Heart right ventricle (tissue), 16 donors: ENCODE measurements around the gene TYSND1. TPM values are rescaled to one million over a fixed set of nuclear protein-coding genes. Genes with fewer than 3 reads are reported as not detected.
"Not testable (repeated sequence)": the region's sequence is repeated elsewhere in the genome, so short reads cannot be mapped to it uniquely, and the experiment has no call there.

ENCODE experiments used
- ATAC-seq, 8 donors: fragments of 200-7000 bp; cut with Tn5 transposase; one replicate each; pipeline ENCODE4 v1.9.1; 2020; ENCODE audit warnings: mild to moderate bottlenecking in 8 of 8, moderate library complexity in 8 of 8, moderate number of reproducible peaks in 1 of 8
- DNase-seq, 2 donors: peaks; one replicate each; pipeline ENCODE4 v3.0.0-alpha.2; 2020
- H3K27ac ChIP-seq, 10 donors: fragments of 200-600 bp; sonication (generic) in 2 of 10; one replicate each; pipeline versions ENCODE4 v1.5.0 to v1.8.0; 2020 to 2022; ENCODE audit warnings: mild to moderate bottlenecking in 3 of 10
- H3K27me3 ChIP-seq, 7 donors: fragments of 200-600 bp; one replicate each; pipeline ENCODE4 v1.8.0; 2021 to 2022; ENCODE audit warnings: mild to moderate bottlenecking in 2 of 7
- H3K36me3 ChIP-seq, 9 donors: fragments of 200-600 bp; sonication (generic) in 1 of 9; one replicate each; pipeline versions ENCODE4 v1.5.0 to v1.8.0; 2020 to 2022; ENCODE audit warnings: mild to moderate bottlenecking in 2 of 9
- H3K4me1 ChIP-seq, 9 donors: fragments of 200-600 bp; sonication (generic) in 1 of 9; one replicate each; pipeline versions ENCODE4 v1.5.0 to v1.8.0; 2020 to 2022; ENCODE audit warnings: mild to moderate bottlenecking in 4 of 9
- H3K4me3 ChIP-seq, 10 donors: fragments of 200-600 bp; sonication (generic) in 2 of 10; one replicate each; pipeline versions ENCODE4 v1.5.0 to v1.8.0; 2020 to 2022; ENCODE audit warnings: mild to moderate bottlenecking in 7 of 10, moderate library complexity in 2 of 10
- H3K9me3 ChIP-seq, 11 donors: fragments of 200-600 bp in 10 of 11; sonication (generic) in 2 of 11; one replicate each; pipeline versions ENCODE4 v1.5.0 to v1.8.0; 2013 to 2022; ENCODE audit warnings: mild to moderate bottlenecking in 2 of 11, control low read depth in 1 of 11, moderate library complexity in 1 of 11
- WGBS, 2 donors: extraction: QIAGEN DNeasy Blood & Tissue Kit; methylation state at CpG; one replicate each; pipeline ENCODE4 v1.1.7; 2013; ENCODE audit warnings: inconsistent platforms in 1 of 2; 5-methylcytosine and 5-hydroxymethylcytosine counted together
- intact Hi-C, 10 donors: fragments of 100-400 bp; cut with DNase I; formaldehyde crosslinking; loops; one replicate each; pipeline versions ENCODE4 v1.11.1 to v1.14.2; 2022
- polyA plus RNA-seq, 2 donors: library from polyadenylated mRNA; stranded (reverse); fragments of 200-250 nt; gene quantifications; one replicate each; pipeline ENCODE4 v1.2.3, GENCODE V29; 2013
- total RNA-seq, 10 donors: library from RNA; stranded (reverse); fragmentation: NEBNext Ultra II Directional in 3 of 10; extraction: Animal tissue kit (Norgen Biotek cat#: 25700) in 3 of 10; gene quantifications; one replicate each; pipeline versions ENCODE4 v1.2.1 to v1.2.4, GENCODE V29; 2021 to 2023
- TF ChIP-seq, protein P1 (sequence below), 9 donors: fragments of 200-600 bp; sonication (generic) in 2 of 9; IDR thresholded peaks; one replicate each; pipeline versions ENCODE4 v1.5.0 to v1.8.0; 2021 to 2022; ENCODE audit warnings: antibody characterized with exemption in 9 of 9, mild to moderate bottlenecking in 5 of 9, moderate library complexity in 1 of 9
- donor health status: Arrhythmogenic right ventricular cardiomyopathy.
- donor health status: ischemic (EF 13 %, LVEDD 7.1; RV severe dilation, severe dysfunction).
- donor health status: healthy with polysubstance abuse.
- donor health status: DM: no; HTN: yes; CAD: no.
- donor health status: DM: no; HTN: no; CAD: no.
- donor health status: ischemic (EF 25% LVEDD 6.9; RV normal size, moderate dysfunction).
- donor health status: ischemic (EF 25% LVEDD 5.7; RV mildly dilated, moderate dysfunction).
- donor health status: healthy.
- donor health status: DM: yes; HTN: yes; CAD: no.
- donor health status: Ischemic cardiomyopathy.
- donor health status: ischemic (EF 35%, LVEDD 5.7; RV mildly dilated, moderate dysfunction).
- donor health status: nonischemic (EF 11% LVEDD 7.7; RV severe dilation, severe dysfunction).
- donor health status: DM: yes; HTN: yes; CAD: no.
- donor health status: PGD.
- donor health status: ischemic (EF 29% LVEDD 5.4; RV normal size, mild dysfunction).
- donor health status: nonischemic (EF 23%, LVEDD 6.1; RV moderate dilation, normal function).

The TYSND1 gene
- total and polyA plus RNA-seq, 12 donors: 2.6 to 6.5 (median 4.6) TPM

DNA sequence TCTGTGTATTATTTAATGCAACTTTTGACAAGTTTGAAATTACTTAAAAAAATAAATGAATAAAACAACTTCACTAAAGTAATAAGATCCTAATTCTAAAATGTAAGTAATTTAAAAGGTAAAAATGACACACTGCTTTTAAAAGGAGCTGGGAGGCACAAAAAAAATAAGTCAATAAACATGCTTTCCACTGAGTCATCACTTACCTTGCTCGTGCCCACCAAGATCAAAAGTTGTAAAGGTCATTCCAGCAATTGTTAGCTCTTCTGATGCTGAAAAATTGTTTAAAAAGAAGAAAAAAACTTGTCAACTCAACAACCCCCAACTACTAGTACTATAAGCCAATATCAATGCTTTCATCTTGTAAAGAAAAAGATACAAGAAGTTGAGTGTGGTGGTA, 14.3 kb upstream of the TYSND1 start:
- Histone ChIP-seq H3K27ac (no peak overlapping the region), H3K9me3 (no peaks in the 10 kb centered on the region), H3K4me1 (peaks cover 0 to 65% (median 43%) of the 10 kb centered on the region in 9 donors), H3K4me3 (no peak overlapping the region), H3K27me3 (no peaks in the 10 kb centered on the region), H3K36me3 (peaks cover 0 to 86% (median 25%) of the 10 kb centered on the region in 9 donors)
- 69 to 71% methylated on average over 1 of the region's 1 CpG for WGBS, 2 donors
- DNase-seq: no peak
- no peak for ATAC-seq
- intact Hi-C loops: no loop called here
- TF ChIP-seq, protein P1, sequence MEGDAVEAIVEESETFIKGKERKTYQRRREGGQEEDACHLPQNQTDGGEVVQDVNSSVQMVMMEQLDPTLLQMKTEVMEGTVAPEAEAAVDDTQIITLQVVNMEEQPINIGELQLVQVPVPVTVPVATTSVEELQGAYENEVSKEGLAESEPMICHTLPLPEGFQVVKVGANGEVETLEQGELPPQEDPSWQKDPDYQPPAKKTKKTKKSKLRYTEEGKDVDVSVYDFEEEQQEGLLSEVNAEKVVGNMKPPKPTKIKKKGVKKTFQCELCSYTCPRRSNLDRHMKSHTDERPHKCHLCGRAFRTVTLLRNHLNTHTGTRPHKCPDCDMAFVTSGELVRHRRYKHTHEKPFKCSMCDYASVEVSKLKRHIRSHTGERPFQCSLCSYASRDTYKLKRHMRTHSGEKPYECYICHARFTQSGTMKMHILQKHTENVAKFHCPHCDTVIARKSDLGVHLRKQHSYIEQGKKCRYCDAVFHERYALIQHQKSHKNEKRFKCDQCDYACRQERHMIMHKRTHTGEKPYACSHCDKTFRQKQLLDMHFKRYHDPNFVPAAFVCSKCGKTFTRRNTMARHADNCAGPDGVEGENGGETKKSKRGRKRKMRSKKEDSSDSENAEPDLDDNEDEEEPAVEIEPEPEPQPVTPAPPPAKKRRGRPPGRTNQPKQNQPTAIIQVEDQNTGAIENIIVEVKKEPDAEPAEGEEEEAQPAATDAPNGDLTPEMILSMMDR (IDR thresholded peaks at IDR 0.05): no peak

DNA sequence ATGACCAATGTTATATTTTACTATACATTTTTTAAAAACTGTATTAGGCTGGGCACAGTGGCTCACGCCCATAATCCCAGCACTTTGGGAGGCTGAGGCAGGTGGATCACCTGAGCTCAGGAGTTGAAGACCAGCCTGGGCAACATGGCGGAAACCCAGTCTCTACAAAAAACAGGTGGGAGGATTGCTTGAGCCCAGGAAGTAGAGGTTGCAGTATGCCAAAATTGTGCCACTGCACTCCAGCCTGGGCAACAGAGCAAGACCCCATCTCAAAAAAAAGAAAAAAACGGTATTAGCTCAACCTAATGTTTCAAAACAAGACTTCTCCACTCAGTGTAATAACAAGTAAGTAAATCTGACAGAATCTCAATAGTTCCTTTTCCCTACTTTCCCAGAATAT, 12.9 kb upstream of the TYSND1 start:
- intact Hi-C loops, H3K4me3 ChIP-seq, DNase-seq, H3K9me3 ChIP-seq, ATAC-seq, H3K27me3 ChIP-seq, H3K27ac ChIP-seq: not testable (repeated sequence)
- WGBS, 2 donors: 32 to 96% methylated on average over 3 of the region's 3 CpGs
- peaks cover 0 to 89% (median 25%) of the 10 kb centered on the region in 9 donors for H3K36me3 ChIP-seq
- H3K4me1 ChIP-seq: peaks cover 0 to 53% (median 34%) of the 10 kb centered on the region in 9 donors

DNA sequence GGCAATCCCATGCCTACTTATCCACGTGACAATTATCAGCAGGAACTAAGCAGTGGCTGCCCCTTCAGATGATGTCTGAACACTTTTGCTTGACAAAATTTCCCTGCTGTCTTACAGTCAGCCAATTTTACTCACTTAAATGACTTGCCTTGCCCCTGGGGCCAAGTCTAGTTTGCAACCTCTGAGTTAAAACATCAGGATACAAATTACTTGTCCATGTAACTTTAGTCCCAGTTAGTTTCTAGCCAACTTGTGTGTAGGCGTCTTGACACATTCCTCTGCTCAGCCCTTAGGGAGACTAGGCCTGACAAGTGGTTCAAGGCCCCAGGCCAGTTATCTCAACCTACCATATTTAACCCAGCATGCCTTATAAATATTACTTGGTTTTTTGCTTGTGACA, 11.6 kb upstream of the TYSND1 start:
- Histone ChIP-seq H3K27me3 (no peaks in the 10 kb centered on the region), H3K36me3 (peaks cover 0 to 89% (median 36%) of the 10 kb centered on the region in 9 donors), H3K27ac (no peak overlapping the region), H3K9me3 (no peaks in the 10 kb centered on the region), H3K4me1 (peaks cover 0 to 41% (median 21%) of the 10 kb centered on the region in 9 donors), H3K4me3 (no peak overlapping the region)
- ATAC-seq (peak in 4 of 8 donors; percentile 43 to 83 (median 60)), DNase-seq (no peak)
- intact Hi-C loops: no loop called here
- WGBS, 2 donors: 40 to 41% methylated on average over 2 of the region's 2 CpGs
- TF ChIP-seq, protein P1 (IDR thresholded peaks at IDR 0.05): no peak

DNA sequence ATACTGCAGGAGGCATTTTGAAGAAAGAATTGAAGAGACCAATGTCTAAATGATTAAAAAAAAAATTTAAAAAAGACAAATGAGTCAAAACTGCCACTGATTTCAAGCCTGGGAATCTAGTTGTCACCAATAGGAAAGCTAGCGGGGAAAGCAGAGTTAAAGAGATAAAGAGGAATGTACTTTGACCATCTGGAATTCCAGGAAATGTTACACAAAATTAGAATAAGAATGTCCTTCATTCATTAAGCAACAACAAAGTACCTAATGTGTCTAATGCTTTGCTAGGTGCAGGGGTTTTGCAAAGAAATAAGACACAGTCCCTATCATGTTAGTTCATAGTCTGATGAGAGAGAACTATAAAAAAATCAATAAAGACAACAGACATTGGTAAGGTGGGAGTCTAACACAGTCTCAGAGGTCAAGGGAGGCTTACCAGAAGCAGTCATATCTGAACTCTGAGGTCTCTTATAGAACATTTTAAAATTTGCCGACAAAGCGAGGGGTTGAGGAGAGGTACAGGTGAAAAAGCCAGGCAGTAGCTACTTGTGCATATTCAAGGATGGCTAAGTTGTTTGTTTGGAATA, 8.8 kb upstream of the TYSND1 start:
- intact Hi-C loops: no loop called here
- peaks cover 0 to 100% (median 47%) of the 10 kb centered on the region in 9 donors for H3K36me3 ChIP-seq
- H3K27ac ChIP-seq: no peak overlapping the region
- H3K27me3 ChIP-seq: no peaks in the 10 kb centered on the region
- DNase-seq (no peak), ATAC-seq (no peak)
- peaks cover 0 to 19% (median 0%) of the 10 kb centered on the region in 9 donors for H3K4me1 ChIP-seq
- whole genome bisulfite sequencing, 2 donors: 64 to 76% methylated on average over 3 of the region's 3 CpGs
- H3K4me3 ChIP-seq: no peak overlapping the region
- TF ChIP-seq, protein P1 (IDR thresholded peaks at IDR 0.05): no peak
- no peaks in the 10 kb centered on the region for H3K9me3 ChIP-seq

DNA sequence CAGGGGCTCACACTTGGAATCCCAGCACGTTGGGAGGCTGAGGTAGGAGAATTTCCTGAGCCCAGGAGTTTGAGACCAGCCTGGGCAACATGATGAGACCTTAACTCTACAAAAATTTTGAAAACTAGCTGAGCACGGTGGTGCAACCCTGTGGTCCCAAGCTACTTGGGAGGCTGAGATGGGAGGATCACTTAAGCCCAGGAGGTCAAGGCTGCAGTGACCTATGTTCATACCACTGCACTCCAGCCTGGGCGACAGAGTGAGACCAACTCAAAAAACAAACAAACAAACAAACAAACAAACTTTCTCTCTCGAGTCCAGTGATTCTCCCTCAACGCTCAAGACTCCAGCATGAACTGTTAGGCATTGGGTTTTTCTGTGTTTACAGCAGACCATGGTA, 2.0 kb upstream of the TYSND1 start:
- TF ChIP-seq, protein P1 (IDR thresholded peaks at IDR 0.05): no peak
- DNase-seq (no peak), ATAC-seq (no peak)
- Histone ChIP-seq H3K4me3 (no peak overlapping the region), H3K27me3 (no peaks in the 10 kb centered on the region), H3K9me3 (no peaks in the 10 kb centered on the region), H3K4me1 (peaks cover 8 to 26% (median 20%) of the 10 kb centered on the region in 9 donors), H3K36me3 (peaks cover 0 to 56% (median 28%) of the 10 kb centered on the region in 9 donors), H3K27ac (no peak overlapping the region)
- intact Hi-C loops: no loop called here
- 92 to 94% methylated on average over 5 of the region's 5 CpGs for WGBS, 2 donors
